Neuronal stem cell (in vitro differentiated cells): ENCODE measurements around the gene SH3TC1.
A peak's percentile ranks its signal among the peaks of the same experiment; 100 is the strongest.

Experiments
- DNase-seq: peaks from one replicate; pipeline ENCODE4 v3.0.0-alpha.2; 2013; ENCODE audit warnings: low spot score
- H2AFZ ChIP-seq: one replicate; pipeline ENCODE4 v1.6.1; 2013; ENCODE audit warnings: mild to moderate bottlenecking, low read length, inconsistent platforms
- H2AK5ac ChIP-seq: 2 replicates; pipeline ENCODE4 v1.6.1; 2013; ENCODE audit warnings: low read depth, mild to moderate bottlenecking, inconsistent platforms, low read length, moderate library complexity, mixed read lengths
- H2BK120ac ChIP-seq: 2 replicates; pipeline ENCODE4 v1.6.1; 2013; ENCODE audit warnings: low read depth, mild to moderate bottlenecking, inconsistent platforms, low read length, moderate library complexity, mixed read lengths
- H2BK12ac ChIP-seq: one replicate; pipeline ENCODE4 v1.6.1; 2013; ENCODE audit warnings: low read length, inconsistent platforms
- H2BK15ac ChIP-seq: 2 replicates; pipeline ENCODE4 v1.6.1; 2013; ENCODE audit warnings: mild to moderate bottlenecking, low read length, inconsistent platforms, mixed read lengths
- H2BK5ac ChIP-seq: one replicate; pipeline ENCODE4 v1.6.1; 2013; ENCODE audit warnings: inconsistent platforms, mild to moderate bottlenecking, low read length, moderate library complexity
- H3K14ac ChIP-seq: one replicate; pipeline ENCODE4 v1.6.1; 2013; ENCODE audit warnings: low read length, inconsistent platforms
- H3K18ac ChIP-seq: 2 replicates; pipeline ENCODE4 v1.6.1; 2013; ENCODE audit warnings: low read length, inconsistent platforms
- H3K23ac ChIP-seq: 2 replicates; pipeline ENCODE4 v1.6.1; 2013; ENCODE audit warnings: low read depth, mild to moderate bottlenecking, mixed read lengths, low read length, inconsistent platforms; ENCODE audit not compliant: poor library complexity
- H3K27ac ChIP-seq: replicated peaks from 3 replicates; pipeline ENCODE4 v1.5.1; 2013; ENCODE audit warnings: low read length, inconsistent platforms
- H3K27me3 ChIP-seq, 3 experiments: 2 replicates each; pipeline ENCODE4 v1.6.1; 2013; ENCODE audit warnings: low read length in 3 of 3, mild to moderate bottlenecking in 2 of 3, inconsistent platforms in 1 of 3, low read depth in 1 of 3, mixed read lengths in 1 of 3, moderate library complexity in 1 of 3; ENCODE audit not compliant: control insufficient read depth in 3 of 3, insufficient read depth in 3 of 3
- H3K36me3 ChIP-seq, 2 donors: replicated peaks in 1 of 2; 2 replicates each; pipeline ENCODE4 v1.6.1; 2013; ENCODE audit warnings: low read length in 2 of 2; ENCODE audit not compliant: control insufficient read depth in 2 of 2, insufficient read depth in 2 of 2
- H3K4ac ChIP-seq: 2 replicates; pipeline ENCODE4 v1.6.1; 2013; ENCODE audit warnings: inconsistent platforms, mild to moderate bottlenecking, low read length, moderate library complexity
- H3K4me1 ChIP-seq, 2 donors: 1 replicate in 1 of 2; 2 replicates in 1 of 2; pipeline ENCODE4 v1.6.1; 2013; ENCODE audit warnings: low read length in 2 of 2, low read depth in 1 of 2; ENCODE audit not compliant: control insufficient read depth in 2 of 2, insufficient read depth in 1 of 2
- H3K4me2 ChIP-seq: one replicate; pipeline ENCODE4 v1.6.1; 2013; ENCODE audit warnings: mild to moderate bottlenecking, low read length, inconsistent platforms; ENCODE audit not compliant: insufficient read depth, poor library complexity, severe bottlenecking
- H3K4me3 ChIP-seq, 2 donors: 2 replicates each; pipeline ENCODE4 v1.5.1; 2013; ENCODE audit warnings: low read length in 2 of 2, mild to moderate bottlenecking in 2 of 2, inconsistent platforms in 1 of 2, moderate library complexity in 1 of 2
- H3K79me1 ChIP-seq: one replicate; pipeline ENCODE4 v1.6.1; 2013; ENCODE audit warnings: low read depth, mild to moderate bottlenecking, inconsistent platforms, low read length, moderate library complexity
- H3K9ac ChIP-seq: one replicate; pipeline ENCODE4 v1.6.1; 2013; ENCODE audit warnings: mild to moderate bottlenecking, low read depth, low read length, inconsistent platforms; ENCODE audit not compliant: poor library complexity
- H3K9me3 ChIP-seq, 2 donors: replicated peaks in 1 of 2; 2 replicates each; pipeline versions ENCODE3 to v1.6.1; 2013; ENCODE audit warnings: low read length in 2 of 2, mild to moderate bottlenecking in 2 of 2, inconsistent platforms in 1 of 2, low read depth in 1 of 2, mixed read lengths in 1 of 2, moderate library complexity in 1 of 2; ENCODE audit not compliant: control insufficient read depth in 2 of 2, insufficient read depth in 1 of 2
- H4K8ac ChIP-seq: one replicate; pipeline ENCODE4 v1.6.1; 2013; ENCODE audit warnings: low read depth, mild to moderate bottlenecking, inconsistent platforms, low read length, moderate library complexity
- H4K91ac ChIP-seq: one replicate; pipeline ENCODE4 v1.6.1; 2013; ENCODE audit warnings: low read length, low read depth, mild to moderate bottlenecking, inconsistent platforms; ENCODE audit not compliant: poor library complexity
- WGBS, 2 donors: extraction: QIAGEN DNeasy Blood & Tissue Kit; methylation state at CpG; one replicate each; pipeline ENCODE4 v1.1.7; 2013; ENCODE audit warnings: missing lambda C conversion rate in 2 of 2, mixed read lengths in 1 of 2; ENCODE audit not compliant: insufficient read length in 2 of 2, insufficient replicate concordance in 1 of 2; ENCODE audit errors: extremely low coverage in 2 of 2; 5-methylcytosine and 5-hydroxymethylcytosine counted together

Gene SH3TC1

DNA sequence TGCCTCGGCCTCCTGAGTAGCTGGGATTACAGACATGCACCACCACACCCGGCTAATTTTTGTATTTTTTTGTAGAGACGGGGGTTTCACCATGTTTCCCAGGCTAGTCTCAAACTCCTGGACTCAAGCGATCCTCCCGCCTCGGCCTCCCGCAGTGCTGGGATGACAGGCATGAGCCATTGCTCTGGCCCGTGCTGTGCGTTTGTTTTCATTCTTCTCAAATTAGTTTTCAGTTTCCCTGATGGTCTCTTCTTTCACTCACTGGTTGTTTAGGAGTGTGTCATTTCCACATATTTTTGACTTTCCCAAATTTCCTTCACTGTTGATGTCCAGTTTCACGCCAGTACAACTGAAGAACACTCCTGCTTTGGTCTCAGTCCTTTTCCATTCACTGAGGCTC is 31.8 kb downstream of the SH3TC1 start:
- no peak overlapping the region for H2BK12ac ChIP-seq
- H3K14ac ChIP-seq = no peak overlapping the region
- no peaks in the 10 kb centered on the region for H3K9me3 ChIP-seq
- DNase-seq = no peak
- H3K4me3 ChIP-seq = no peak overlapping the region
- no peaks in the 10 kb centered on the region for H3K27me3 ChIP-seq
- no peak overlapping the region for H2AK5ac ChIP-seq
- peaks cover 3% of the 10 kb centered on the region for H3K79me1 ChIP-seq
- no peak overlapping the region for H3K9ac ChIP-seq
- H2BK15ac ChIP-seq = no peak overlapping the region
- no peak overlapping the region for H3K23ac ChIP-seq
- H3K4me2 ChIP-seq = no peak overlapping the region
- peaks cover 8 to 16% of the 10 kb centered on the region in 2 donors for H3K4me1 ChIP-seq
- H4K91ac ChIP-seq = no peak overlapping the region
- H3K36me3 ChIP-seq = no peaks in the 10 kb centered on the region
- H3K27ac ChIP-seq = no peak overlapping the region
- no peak overlapping the region for H3K4ac ChIP-seq
- no peak overlapping the region for H2AFZ ChIP-seq
- no peak overlapping the region for H2BK120ac ChIP-seq
- H3K18ac ChIP-seq = no peak overlapping the region
- no CpG with 5 or more reads among the region's 10 CpGs for WGBS, 2 donors
- H4K8ac ChIP-seq = no peak overlapping the region
- no peak overlapping the region for H2BK5ac ChIP-seq

DNA sequence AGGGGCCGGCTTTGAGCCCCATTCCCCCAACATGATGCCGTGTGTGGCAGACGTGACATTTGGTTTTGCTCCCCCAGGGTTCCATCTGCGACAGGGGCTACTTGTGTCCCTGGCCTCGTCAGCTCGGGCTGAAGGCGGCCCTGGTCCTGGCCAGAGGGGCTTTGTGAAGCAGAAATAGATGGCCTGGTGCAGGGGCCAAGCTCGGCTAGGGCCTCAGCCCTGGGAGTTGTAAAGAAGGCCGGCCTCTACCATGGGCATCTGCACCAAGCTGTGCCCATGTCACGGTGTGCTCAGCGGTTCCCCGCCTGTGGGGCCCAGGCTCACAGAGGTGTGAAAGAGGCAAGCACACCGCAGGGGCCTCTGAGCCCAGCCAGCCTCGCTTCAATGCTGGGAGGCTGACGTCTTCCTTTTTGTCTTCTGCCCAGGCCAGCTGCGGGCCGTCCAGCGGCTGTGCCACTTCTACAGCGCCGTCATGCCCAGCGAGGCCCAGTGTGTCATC is 32.5 kb downstream of the SH3TC1 start:
- Histone ChIP-seq H3K4me2 (no peak overlapping the region), H3K23ac (peak overlapping the region; percentile 5), H3K4me3 (no peak overlapping the region), H3K9ac (no peak overlapping the region), H3K36me3 (no peaks in the 10 kb centered on the region), H2AFZ (no peak overlapping the region), H3K79me1 (peaks cover 3% of the 10 kb centered on the region), H2BK5ac (no peak overlapping the region), H2BK15ac (peak overlapping the region; percentile 43), H2BK120ac (no peak overlapping the region), H3K4me1 (peaks cover 6 to 9% of the 10 kb centered on the region in 2 donors), H3K27me3 (no peaks in the 10 kb centered on the region), H3K14ac (peak overlapping the region; percentile 50), H2BK12ac (peak overlapping the region; percentile 51), H3K4ac (no peak overlapping the region), H3K18ac (peak overlapping the region; percentile 91), H4K8ac (peak overlapping the region; percentile 10), H3K9me3 (no peaks in the 10 kb centered on the region), H4K91ac (no peak overlapping the region), H2AK5ac (peak overlapping the region; percentile 86), H3K27ac (no peak overlapping the region)
- no CpG with 5 or more reads among the region's 21 CpGs for WGBS, 2 donors
- no peak for DNase-seq

DNA sequence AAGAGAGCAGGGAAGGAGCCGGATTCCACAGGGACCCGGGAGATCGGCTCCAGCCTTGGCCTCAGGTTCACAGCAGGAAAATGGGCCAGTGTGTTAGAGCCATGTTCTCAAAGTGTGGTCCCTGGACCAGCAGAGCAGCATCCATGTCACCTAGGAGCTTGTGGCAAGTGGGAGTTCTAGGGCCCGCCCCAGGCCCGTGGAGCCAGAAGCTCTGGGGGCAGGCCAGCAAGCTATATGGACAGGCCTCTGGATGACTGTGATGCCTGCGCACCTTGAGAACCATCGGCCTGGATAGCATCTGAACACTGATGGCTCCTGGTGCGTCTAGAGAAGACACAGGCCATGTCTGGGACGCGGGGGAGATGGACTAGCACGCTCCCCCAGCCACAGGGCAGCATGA is 33.7 kb downstream of the SH3TC1 start:
- no peak overlapping the region for H2BK12ac ChIP-seq
- H3K4ac ChIP-seq = no peak overlapping the region
- peaks cover 6 to 9% of the 10 kb centered on the region in 2 donors for H3K4me1 ChIP-seq
- H3K4me2 ChIP-seq = no peak overlapping the region
- H3K23ac ChIP-seq = no peak overlapping the region
- no CpG with 5 or more reads among the region's 11 CpGs for WGBS, 2 donors
- H3K27me3 ChIP-seq = no peaks in the 10 kb centered on the region
- H4K8ac ChIP-seq = no peak overlapping the region
- DNase-seq = no peak
- H3K14ac ChIP-seq = peak overlapping the region; percentile 77
- no peak overlapping the region for H2AFZ ChIP-seq
- no peak overlapping the region for H4K91ac ChIP-seq
- H3K4me3 ChIP-seq = no peak overlapping the region
- H2AK5ac ChIP-seq = no peak overlapping the region
- no peak overlapping the region for H2BK120ac ChIP-seq
- no peaks in the 10 kb centered on the region for H3K79me1 ChIP-seq
- no peak overlapping the region for H3K27ac ChIP-seq
- no peaks in the 10 kb centered on the region for H3K9me3 ChIP-seq
- no peak overlapping the region for H2BK5ac ChIP-seq
- H3K18ac ChIP-seq = no peak overlapping the region
- H3K36me3 ChIP-seq = no peaks in the 10 kb centered on the region
- no peak overlapping the region for H2BK15ac ChIP-seq
- no peak overlapping the region for H3K9ac ChIP-seq

DNA sequence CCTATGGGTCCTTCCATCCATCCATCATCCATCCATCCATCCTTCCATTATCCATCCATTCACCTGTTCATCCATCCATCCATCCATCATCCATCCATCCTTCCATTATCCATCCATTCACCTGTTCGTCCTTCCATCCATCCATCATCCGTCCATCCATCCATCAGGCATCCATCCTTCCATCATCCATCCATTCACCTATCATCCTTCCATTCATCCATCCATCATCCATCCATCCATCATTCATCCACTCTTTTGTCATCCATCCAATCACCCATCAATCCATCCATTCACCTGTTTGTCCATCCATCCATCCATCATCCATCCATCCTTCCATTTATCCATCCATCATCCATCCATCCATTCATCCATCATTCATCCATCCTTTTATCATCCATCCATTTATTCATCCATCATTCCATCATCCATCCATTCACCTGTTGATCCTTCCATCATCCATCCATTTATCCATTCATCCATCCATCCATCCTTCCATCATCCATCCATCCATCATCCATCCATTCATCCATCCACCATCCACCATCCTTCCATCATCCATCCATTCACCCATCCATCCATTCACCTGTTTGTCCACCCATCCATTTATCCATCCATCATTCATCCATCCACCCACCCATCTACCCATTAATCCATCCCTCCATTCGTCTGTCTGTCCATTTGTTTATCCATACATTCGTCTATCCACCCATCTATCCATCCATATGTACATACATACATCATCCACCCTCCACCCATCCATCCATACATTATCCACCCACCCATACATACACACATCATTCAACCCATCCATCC is 34.8 kb downstream of the SH3TC1 start:
- WGBS, 2 donors = 100% methylated on average over 1 of the region's 4 CpGs; no CpG with 5 or more reads in 1 of the 2 donors
- Histone ChIP-seq H3K36me3 (no peaks in the 10 kb centered on the region), H2BK12ac (no peak overlapping the region), H3K4ac (no peak overlapping the region), H3K4me2 (no peak overlapping the region), H3K23ac (no peak overlapping the region), H3K4me3 (no peak overlapping the region), H4K8ac (no peak overlapping the region), H2AK5ac (no peak overlapping the region), H3K9ac (no peak overlapping the region), H3K18ac (no peak overlapping the region), H2BK120ac (no peak overlapping the region), H3K27ac (no peak overlapping the region), H3K27me3 (no peaks in the 10 kb centered on the region), H3K79me1 (no peaks in the 10 kb centered on the region), H3K9me3 (no peaks in the 10 kb centered on the region), H2BK5ac (no peak overlapping the region), H2AFZ (no peak overlapping the region), H4K91ac (no peak overlapping the region), H2BK15ac (no peak overlapping the region), H3K14ac (no peak overlapping the region), H3K4me1 (peaks cover 0 to 5% of the 10 kb centered on the region in 2 donors)
- DNase-seq = no peak
